H9 (cell line): ENCODE data around the gene DOK6. TPM values are rescaled to one million over a fixed set of nuclear protein-coding genes. Genes with fewer than 3 reads are reported as not detected.

Source experiments
- DNase-seq: peaks from one replicate; pipeline ENCODE4 v3.0.0-alpha.2; 2017
- H2AFZ ChIP-seq: one replicate; pipeline ENCODE4 v1.6.1; 2013; ENCODE audit warnings: mild to moderate bottlenecking, low read length, control low read depth, moderate library complexity
- H2AK5ac ChIP-seq: 2 replicates; pipeline ENCODE4 v1.6.1; 2013; ENCODE audit warnings: low read length, control low read depth, mixed read lengths; ENCODE audit not compliant: insufficient read length
- H2BK120ac ChIP-seq: one replicate; pipeline ENCODE4 v1.6.1; 2013; ENCODE audit warnings: low read depth, mild to moderate bottlenecking, low read length, control low read depth, inconsistent platforms; ENCODE audit not compliant: poor library complexity, severe bottlenecking
- H2BK12ac ChIP-seq: 2 replicates; pipeline ENCODE4 v1.6.1; 2013; ENCODE audit warnings: low read length, control low read depth, mixed read lengths, low read depth; ENCODE audit not compliant: insufficient read length
- H2BK15ac ChIP-seq: 2 replicates; pipeline ENCODE4 v1.6.1; 2013; ENCODE audit warnings: low read depth, low read length, control low read depth
- H2BK20ac ChIP-seq: one replicate; pipeline ENCODE4 v1.6.1; 2013; ENCODE audit warnings: low read depth, mild to moderate bottlenecking, low read length, control low read depth, inconsistent platforms; ENCODE audit not compliant: poor library complexity, severe bottlenecking
- H2BK5ac ChIP-seq: 2 replicates; pipeline ENCODE4 v1.6.1; 2013; ENCODE audit warnings: low read length, control low read depth, mixed read lengths; ENCODE audit not compliant: insufficient read length
- H3K14ac ChIP-seq: 2 replicates; pipeline ENCODE4 v1.6.1; 2013; ENCODE audit warnings: low read length, control low read depth; ENCODE audit not compliant: insufficient read depth
- H3K18ac ChIP-seq: 2 replicates; pipeline ENCODE4 v1.6.1; 2013; ENCODE audit warnings: low read depth, mild to moderate bottlenecking, mixed read lengths, low read length, control low read depth; ENCODE audit not compliant: insufficient read length
- H3K23ac ChIP-seq: 2 replicates; pipeline ENCODE4 v1.6.1; 2013; ENCODE audit warnings: low read length, control low read depth, mixed read lengths, low read depth; ENCODE audit not compliant: insufficient read length
- H3K23me2 ChIP-seq: 2 replicates; pipeline ENCODE4 v1.6.1; 2013; ENCODE audit warnings: low read depth, mild to moderate bottlenecking, mixed read lengths, low read length, control low read depth; ENCODE audit not compliant: insufficient read length, poor library complexity, severe bottlenecking
- H3K27ac ChIP-seq: 2 replicates; pipeline ENCODE4 v1.5.1; 2013; ENCODE audit warnings: low read length, control low read depth, mixed read lengths, low read depth; ENCODE audit not compliant: insufficient read length
- H3K27me3 ChIP-seq: 2 replicates; pipeline ENCODE4 v1.6.1; 2013; ENCODE audit warnings: low read length, control low read depth, inconsistent platforms; ENCODE audit not compliant: insufficient read depth
- H3K4ac ChIP-seq: 2 replicates; pipeline ENCODE4 v1.6.1; 2013; ENCODE audit warnings: low read depth, mild to moderate bottlenecking, control low read depth, inconsistent platforms, low read length, moderate library complexity
- H3K4me1 ChIP-seq: 2 replicates; pipeline ENCODE4 v1.6.1; 2013; ENCODE audit warnings: low read length, control low read depth, inconsistent platforms; ENCODE audit not compliant: insufficient read depth
- H3K4me2 ChIP-seq: 2 replicates; pipeline ENCODE4 v1.6.1; 2013; ENCODE audit warnings: low read length, control low read depth, mixed read lengths; ENCODE audit not compliant: insufficient read length, insufficient read depth
- H3K56ac ChIP-seq: 2 replicates; pipeline ENCODE4 v1.6.1; 2013; ENCODE audit warnings: low read depth, mild to moderate bottlenecking, mixed read lengths, low read length, control low read depth; ENCODE audit not compliant: insufficient read length
- H3K79me1 ChIP-seq: 2 replicates; pipeline ENCODE4 v1.6.1; 2013; ENCODE audit warnings: low read depth, mild to moderate bottlenecking, moderate library complexity, low read length, control low read depth, inconsistent platforms; ENCODE audit not compliant: insufficient read depth, poor library complexity, severe bottlenecking
- H3K79me2 ChIP-seq: 2 replicates; pipeline ENCODE4 v1.6.1; 2013; ENCODE audit warnings: low read length, control low read depth, inconsistent platforms; ENCODE audit not compliant: insufficient read depth
- H3K9ac ChIP-seq: 2 replicates; pipeline ENCODE4 v1.6.1; 2013; ENCODE audit warnings: low read length, control low read depth, mixed read lengths; ENCODE audit not compliant: insufficient read length; ENCODE audit errors: extremely low read depth
- H3K9me3 ChIP-seq: one replicate; pipeline ENCODE4 v1.6.1; 2013; ENCODE audit warnings: low read depth, low read length, inconsistent platforms; ENCODE audit not compliant: control insufficient read depth
- H3T11ph ChIP-seq: one replicate; pipeline ENCODE4 v1.6.1; 2013; ENCODE audit warnings: mild to moderate bottlenecking, low read length, control low read depth, inconsistent platforms
- H4K20me1 ChIP-seq: one replicate; pipeline ENCODE4 v1.6.1; 2013; ENCODE audit not compliant: control insufficient read depth, insufficient read length, insufficient read depth
- H4K5ac ChIP-seq: 2 replicates; pipeline ENCODE4 v1.6.1; 2013; ENCODE audit warnings: low read depth, mild to moderate bottlenecking, mixed read lengths, low read length, control low read depth; ENCODE audit not compliant: insufficient read length
- H4K8ac ChIP-seq: replicated peaks from 2 replicates; pipeline ENCODE4 v1.6.1; 2013; ENCODE audit warnings: low read length, control low read depth, mixed read lengths, low read depth; ENCODE audit not compliant: insufficient read length
- H4K91ac ChIP-seq: 2 replicates; pipeline ENCODE4 v1.6.1; 2013; ENCODE audit warnings: low read depth, mild to moderate bottlenecking, moderate library complexity, mixed read lengths, low read length, control low read depth; ENCODE audit not compliant: insufficient read length
- H3K27ac Mint-ChIP-seq, 3 experiments: 2 replicates in 2 of 3; 3 replicates in 1 of 3; pipeline ENCODE4 v1.8.0; 2020 to 2021; ENCODE audit warnings: mixed read lengths in 3 of 3, mild to moderate bottlenecking in 1 of 3, moderate library complexity in 1 of 3
- H3K27me3 Mint-ChIP-seq: 2 replicates; pipeline ENCODE4 v1.8.0; 2021; ENCODE audit warnings: low read depth, mild to moderate bottlenecking, moderate library complexity, mixed read lengths
- H3K36me3 Mint-ChIP-seq, 3 experiments: 2 replicates in 2 of 3; 3 replicates in 1 of 3; pipeline ENCODE4 v1.8.0; 2020 to 2021; ENCODE audit warnings: low read depth in 3 of 3, mixed read lengths in 3 of 3; ENCODE audit not compliant: insufficient read depth in 1 of 3
- H3K4me1 Mint-ChIP-seq, 2 experiments: 2 replicates each; pipeline ENCODE4 v1.8.0; 2020; ENCODE audit warnings: mixed read lengths in 2 of 2
- H3K4me3 Mint-ChIP-seq, 2 experiments: 2 replicates in 1 of 2; 3 replicates in 1 of 2; pipeline ENCODE4 v1.8.0; 2020 to 2021; ENCODE audit warnings: mild to moderate bottlenecking in 2 of 2, mixed read lengths in 2 of 2, moderate library complexity in 1 of 2
- H3K9me3 Mint-ChIP-seq, 2 experiments: 2 replicates in 1 of 2; 3 replicates in 1 of 2; pipeline ENCODE4 v1.8.0; 2020; ENCODE audit warnings: mild to moderate bottlenecking in 2 of 2, mixed read lengths in 2 of 2, moderate library complexity in 1 of 2
- CTCF ChIP-seq: fragments of 200-600 bp; sonication (generic); conservative IDR thresholded peaks from 3 replicates; pipeline ENCODE4 v1.8.0; 2021; ENCODE audit warnings: antibody characterized with exemption, mild to moderate bottlenecking
- total RNA-seq: library from RNA; stranded (reverse); gene quantifications from 2 replicates; pipeline ENCODE4 v1.2.1, GENCODE V29; 2021

The DOK6 gene
- total RNA-seq, 1 experiment from 2014 or later, result 0.20 TPM

- DNase-seq, result no peak
- Histone ChIP-seq H3K9ac (no peak overlapping the region), H3K23me2 (no peaks in the 10 kb centered on the region), H3K79me1 (no peaks in the 10 kb centered on the region), H2BK12ac (no peak overlapping the region), H4K5ac (no peak overlapping the region), H3K23ac (no peak overlapping the region), H3K4ac (no peak overlapping the region), H3K79me2 (no peaks in the 10 kb centered on the region), H3K27me3 (no peaks in the 10 kb centered on the region), H4K20me1 (no peaks in the 10 kb centered on the region), H3K4me2 (peak overlapping the region; percentile 73), H2BK20ac (no peak overlapping the region), H2BK5ac (no peak overlapping the region), H2BK120ac (no peak overlapping the region), H3K56ac (no peak overlapping the region), H3K4me1 (peaks cover 8% of the 10 kb centered on the region; the same call in 1 of the 2 replicates), H2AK5ac (no peak overlapping the region), H4K91ac (no peak overlapping the region), H3K14ac (no peak overlapping the region), H2AFZ (no peak overlapping the region), H4K8ac (no peak overlapping the region), H3K27ac (peak overlapping the region; percentile 17), H3K18ac (no peak overlapping the region), H2BK15ac (no peak overlapping the region), H3T11ph (no peak overlapping the region), H3K9me3 (no peaks in the 10 kb centered on the region)
- Mint-ChIP-seq H3K36me3 (peaks cover 3 to 22% (median 10%) of the 10 kb centered on the region in 3 experiments; a peak in 6 of 7 replicates), H3K27me3 (no peaks in the 10 kb centered on the region), H3K27ac (peak overlapping the region; percentile 18 to 68 (median 23); a peak in 5 of 7 replicates), H3K9me3 (peaks cover 14 to 16% of the 10 kb centered on the region in 2 experiments; a peak in 4 of 5 replicates), H3K4me3 (0 out of 5 replicates have a peak overlapping the region, but pooled peaks of 1 of the 2 experiments have one; percentile 55), H3K4me1 (peaks cover 27 to 30% of the 10 kb centered on the region in 2 experiments)
- TF ChIP-seq CTCF, result no peak
Observed at GRCh38 chr18:69758458-69758857, 357.8 kb downstream of the DOK6 start.
